CD4-positive, alpha-beta T cell (primary cell): ENCODE results near the gene FOXO3. TPM values are rescaled to one million over a fixed set of nuclear protein-coding genes. Genes with fewer than 3 reads are reported as not detected.

Experiments used
- ATAC-seq: fragments of 200-7000 bp; cut with Tn5 transposase; one replicate; pipeline ENCODE4 v1.10.0; 2022; ENCODE audit warnings: mild to moderate bottlenecking; ENCODE audit not compliant: poor library complexity
- CTCF ChIA-PET: fragments of 350-600 bp; sonication (Branson Sonifier 250); formaldehyde crosslinking; loops from one replicate; lab custom pipeline; 2021; ENCODE audit warnings: antibody characterized with exemption, inconsistent platforms; lab: Charles Lee
- POLR2A ChIA-PET: fragments of 350-600 bp; sonication (Branson Sonifier 250); formaldehyde crosslinking; loops from one replicate; lab custom pipeline; 2021; ENCODE audit warnings: antibody characterized with exemption, inconsistent platforms; lab: Charles Lee
- DNase-seq, 14 experiments: peaks; one replicate each; pipeline ENCODE4 v3.0.0-alpha.2; 2013 to 2020; ENCODE audit warnings: mixed read lengths in 2 of 14
- H3K27ac ChIP-seq, 2 donors: one replicate each; pipeline versions ENCODE4 v1.5.1 to v1.7.0; 2013; ENCODE audit warnings: low read length in 2 of 2, low read depth in 1 of 2, mild to moderate bottlenecking in 1 of 2
- H3K27me3 ChIP-seq, 2 experiments: 1 replicate in 1 of 2; 2 replicates in 1 of 2; pipeline versions ENCODE4 v1.6.1 to v1.7.0; 2013; ENCODE audit warnings: low read length in 2 of 2, control low read depth in 1 of 2, mild to moderate bottlenecking in 1 of 2, moderate library complexity in 1 of 2; ENCODE audit not compliant: insufficient read depth in 2 of 2, control insufficient read depth in 1 of 2
- H3K36me3 ChIP-seq: one replicate; pipeline ENCODE4 v1.6.1; 2013; ENCODE audit warnings: low read length, control low read depth; ENCODE audit not compliant: insufficient read depth
- H3K4me1 ChIP-seq: one replicate; pipeline ENCODE4 v1.6.1; 2013; ENCODE audit warnings: low read length, control low read depth; ENCODE audit not compliant: insufficient read depth
- H3K4me3 ChIP-seq: one replicate; pipeline ENCODE4 v1.5.1; 2013; ENCODE audit warnings: mild to moderate bottlenecking, low read length, moderate library complexity
- H3K9me3 ChIP-seq, 2 experiments: 1 replicate in 1 of 2; 2 replicates in 1 of 2; pipeline versions ENCODE4 v1.6.1 to v1.7.0; 2013; ENCODE audit warnings: low read length in 2 of 2, mild to moderate bottlenecking in 2 of 2, control low read depth in 1 of 2, moderate library complexity in 1 of 2; ENCODE audit not compliant: control insufficient read depth in 1 of 2, insufficient read depth in 1 of 2
- H3K27ac Mint-ChIP-seq: one replicate; pipeline ENCODE4 v1.8.0; 2020; ENCODE audit warnings: mixed read lengths
- H3K27me3 Mint-ChIP-seq: one replicate; pipeline ENCODE4 v1.8.0; 2021; ENCODE audit warnings: mixed read lengths
- H3K36me3 Mint-ChIP-seq: one replicate; pipeline ENCODE4 v1.8.0; 2021; ENCODE audit warnings: low read depth, mixed read lengths
- H3K4me1 Mint-ChIP-seq: one replicate; pipeline ENCODE4 v1.8.0; 2021; ENCODE audit warnings: low read depth, mixed read lengths
- H3K4me3 Mint-ChIP-seq: one replicate; pipeline ENCODE4 v1.8.0; 2020; ENCODE audit warnings: mild to moderate bottlenecking, mixed read lengths
- H3K9me3 Mint-ChIP-seq: one replicate; pipeline ENCODE4 v1.8.0; 2020; ENCODE audit warnings: mixed read lengths
- CTCF ChIP-seq: fragments of 200-600 bp; IDR thresholded peaks from one replicate; pipeline ENCODE4 v1.8.0; 2022; ENCODE audit warnings: antibody characterized with exemption, mild to moderate bottlenecking
- intact Hi-C, 2 experiments: fragments of 100-400 bp; cut with DNase I in 1 of 2; cut with micrococcal nuclease in 1 of 2; formaldehyde crosslinking; loops; one replicate each; pipeline versions ENCODE4 v1.15.1 to v1.9.0; 2023 to 2025; cut with DNase I, micrococcal nuclease
- total RNA-seq, 174 experiments: library from RNA in 2 of 174; stranded (reverse) in 2 of 174; gene quantifications; one replicate each; pipeline ENCODE4 v1.2.3 and lab custom pipeline; 2021 to 2026

FOXO3 gene
- total RNA-seq, 2 experiments from 2014 or later = 24.3 to 25.3 TPM

- TF ChIP-seq CTCF = no peak
- Histone ChIP-seq H3K27ac (no peak overlapping the region), H3K36me3 (peaks cover 7% of the 10 kb centered on the region), H3K27me3 (no peaks in the 10 kb centered on the region), H3K9me3 (no peaks in the 10 kb centered on the region), H3K4me3 (no peak overlapping the region), H3K4me1 (peaks cover 3% of the 10 kb centered on the region)
- no peak overlapping the region for H3K27ac Mint-ChIP-seq
- ATAC-seq (no peak), DNase-seq (peak in 2 of 14 experiments; percentile 13 to 25)
- ChIA-PET CTCF (no interaction called here), POLR2A (no interaction called here)
- no peaks in the 10 kb centered on the region for H3K27me3 Mint-ChIP-seq
- intact Hi-C loops = no loop called here
- H3K36me3 Mint-ChIP-seq = peaks cover 32% of the 10 kb centered on the region
- H3K9me3 Mint-ChIP-seq = no peaks in the 10 kb centered on the region
- no peaks in the 10 kb centered on the region for H3K4me1 Mint-ChIP-seq
- H3K4me3 Mint-ChIP-seq = no peak overlapping the region
Measured at GRCh38 chr6:108684771-108685329, 124.1 kb downstream of the FOXO3 start.

- Mint-ChIP-seq H3K4me1 (no peaks in the 10 kb centered on the region), H3K9me3 (no peaks in the 10 kb centered on the region), H3K27ac (no peak overlapping the region), H3K36me3 (peaks cover 21% of the 10 kb centered on the region), H3K27me3 (no peaks in the 10 kb centered on the region), H3K4me3 (no peak overlapping the region)
- no peak for ATAC-seq
- Histone ChIP-seq H3K27ac (no peak overlapping the region), H3K4me1 (peaks cover 3% of the 10 kb centered on the region), H3K9me3 (no peaks in the 10 kb centered on the region), H3K27me3 (no peaks in the 10 kb centered on the region), H3K4me3 (no peak overlapping the region), H3K36me3 (peaks cover 5% of the 10 kb centered on the region)
- intact Hi-C loops = no loop called here
- no peak for DNase-seq
- POLR2A ChIA-PET = no interaction called here
- no peak for TF ChIP-seq CTCF
- CTCF ChIA-PET = no interaction called here
Measured at GRCh38 chr6:108685970-108686369, 125.3 kb downstream of the FOXO3 start.

- H3K4me3 ChIP-seq = no peak overlapping the region
- Mint-ChIP-seq H3K4me3 (no peak overlapping the region), H3K27ac (no peak overlapping the region), H3K9me3 (no peaks in the 10 kb centered on the region), H3K27me3 (no peaks in the 10 kb centered on the region), H3K4me1 (no peaks in the 10 kb centered on the region), H3K36me3 (peaks cover 20% of the 10 kb centered on the region)
- peaks cover 3% of the 10 kb centered on the region for H3K4me1 ChIP-seq
- H3K36me3 ChIP-seq = peaks cover 5% of the 10 kb centered on the region
- ATAC-seq = no peak
- POLR2A ChIA-PET = no interaction called here
- no peak for TF ChIP-seq CTCF
- H3K27me3 ChIP-seq = no peaks in the 10 kb centered on the region
- DNase-seq = no peak
- CTCF ChIA-PET = no interaction called here
- no peak overlapping the region for H3K27ac ChIP-seq
- intact Hi-C loops = no loop called here
- H3K9me3 ChIP-seq = no peaks in the 10 kb centered on the region
Measured at GRCh38 chr6:108686896-108687295, 126.2 kb downstream of the FOXO3 start.
